Measurements from ENCODE around the gene BCAR1.
"Not testable (repeated sequence)": the region's sequence is repeated elsewhere in the genome, so short reads cannot be mapped to it uniquely, and the experiment has no call there.

BCAR1 gene

DNA sequence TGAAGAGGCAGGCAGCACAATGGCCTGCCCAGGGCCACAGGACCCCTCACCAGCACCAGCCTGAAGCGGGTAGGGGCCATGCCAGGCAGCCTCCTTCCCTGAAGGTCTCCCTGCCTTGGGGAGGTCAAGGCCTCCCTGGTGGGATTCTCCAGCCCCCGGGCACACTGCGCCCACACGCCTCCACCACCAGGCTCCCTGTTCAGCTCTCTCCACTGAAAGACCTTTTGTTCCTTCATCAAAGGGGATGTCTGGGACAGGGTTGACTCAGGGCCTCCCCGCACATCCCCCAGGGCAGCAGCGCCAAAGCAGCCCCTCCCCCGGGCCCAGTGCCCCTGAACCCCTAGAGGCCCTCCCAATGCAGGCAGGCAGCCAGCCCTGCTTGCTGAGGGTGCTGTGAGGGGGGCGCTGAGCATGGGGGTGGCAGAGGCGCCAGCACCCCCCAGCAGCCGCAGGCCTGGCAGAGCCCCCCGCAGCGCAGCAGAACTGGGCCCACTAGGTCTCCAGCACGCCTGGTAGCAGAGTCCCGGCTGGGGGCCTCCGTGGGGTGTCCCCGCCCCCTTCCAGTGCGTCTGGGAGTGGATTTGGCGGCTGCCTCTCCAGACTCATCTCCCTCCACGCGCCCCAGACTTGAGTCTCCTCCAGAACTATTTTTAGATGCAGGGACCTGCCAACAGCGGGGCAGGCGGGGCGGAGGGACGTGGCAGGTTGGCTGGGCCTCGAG is 13.1 kb downstream of the BCAR1 start:
- peak; percentile 68 for DNase-seq

DNA sequence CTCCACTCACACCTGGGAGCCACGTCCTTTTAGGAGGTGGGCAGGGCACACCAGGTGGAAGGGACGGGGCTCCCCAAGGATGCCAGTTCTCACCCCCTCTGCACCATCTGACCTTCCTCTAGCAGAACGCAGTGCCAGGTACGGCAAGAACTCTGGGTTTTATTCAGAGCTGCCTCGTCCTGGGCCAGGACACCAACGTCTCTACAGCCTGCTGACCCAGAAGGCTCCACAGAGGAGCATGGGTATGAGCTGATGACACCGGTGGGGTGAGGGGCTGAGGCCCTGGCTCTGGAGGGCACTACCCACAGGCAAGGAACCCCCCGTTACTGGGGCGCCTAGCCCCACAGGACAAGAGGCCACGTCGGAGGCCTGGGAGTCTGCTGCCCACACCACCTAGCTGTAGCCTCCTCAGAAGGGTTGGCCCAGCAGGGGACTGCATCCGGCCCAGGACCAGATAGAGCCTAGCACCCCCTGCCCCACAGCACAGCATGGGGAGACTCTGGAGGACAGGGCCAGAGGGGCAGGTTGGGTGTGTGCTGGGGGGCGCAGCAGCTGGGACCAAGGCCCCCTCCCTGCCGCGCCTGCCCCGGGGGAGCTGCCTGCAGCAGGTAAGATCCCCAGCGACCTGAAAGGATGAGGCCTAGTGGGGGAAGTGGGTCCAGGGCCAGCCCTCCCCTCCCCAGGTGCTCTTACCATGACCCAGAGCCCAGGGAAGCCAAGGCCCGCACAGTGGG is 13.9 kb downstream of the BCAR1 start:
- DNase-seq, result no peak

DNA sequence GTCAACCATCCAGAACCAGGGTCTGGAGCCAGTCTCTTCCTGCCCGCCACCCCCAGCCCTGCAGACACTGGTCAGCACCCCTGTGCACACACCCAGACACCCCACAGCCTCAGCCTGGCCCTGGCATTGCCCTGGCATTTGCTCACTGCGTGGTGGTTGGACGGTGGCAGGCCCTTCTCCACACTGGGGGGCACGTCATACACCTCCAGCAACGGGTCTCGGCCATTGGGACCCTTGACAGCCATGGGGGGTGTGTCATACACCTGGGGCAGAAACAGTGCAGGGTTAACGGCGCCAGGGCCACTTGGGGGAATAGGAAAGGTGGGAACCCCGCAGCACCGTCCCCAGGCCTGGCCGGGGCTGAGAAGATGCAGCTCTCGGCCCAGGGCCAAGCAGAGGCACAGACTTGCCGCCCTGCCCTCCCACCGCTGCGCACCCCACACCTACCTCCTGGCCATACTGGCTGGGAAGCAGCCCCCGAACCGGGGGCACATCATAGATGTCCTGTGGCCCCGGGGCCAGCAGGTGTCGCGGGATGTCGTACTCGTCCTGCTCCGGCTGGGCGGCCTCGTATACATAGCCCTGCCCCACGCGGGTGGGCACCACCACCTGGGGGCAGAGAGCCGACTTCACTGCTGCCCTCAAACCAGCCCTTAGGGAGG is 14.6 kb downstream of the BCAR1 start:
- peak; percentile 0 for DNase-seq

DNA sequence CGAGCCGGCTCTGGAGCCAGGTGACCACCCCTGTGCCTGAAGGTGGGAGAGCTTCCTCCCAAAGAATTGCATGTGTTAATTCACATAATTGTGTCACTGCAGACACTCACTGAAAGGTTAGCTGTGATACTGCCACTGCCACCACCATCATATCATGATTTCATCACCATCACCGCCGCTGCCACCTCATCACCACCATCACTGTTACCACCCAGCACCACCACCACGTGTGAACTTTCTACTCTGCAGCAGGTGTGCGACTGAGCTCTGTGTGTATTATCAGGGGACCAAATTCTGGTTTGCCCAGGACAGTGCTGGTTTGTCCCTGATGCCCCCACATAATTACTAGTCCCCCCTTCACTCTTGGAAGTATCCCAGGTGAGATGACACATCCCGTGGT is 15.2 kb downstream of the BCAR1 start:
- DNase-seq, result peak; percentile 0

DNA sequence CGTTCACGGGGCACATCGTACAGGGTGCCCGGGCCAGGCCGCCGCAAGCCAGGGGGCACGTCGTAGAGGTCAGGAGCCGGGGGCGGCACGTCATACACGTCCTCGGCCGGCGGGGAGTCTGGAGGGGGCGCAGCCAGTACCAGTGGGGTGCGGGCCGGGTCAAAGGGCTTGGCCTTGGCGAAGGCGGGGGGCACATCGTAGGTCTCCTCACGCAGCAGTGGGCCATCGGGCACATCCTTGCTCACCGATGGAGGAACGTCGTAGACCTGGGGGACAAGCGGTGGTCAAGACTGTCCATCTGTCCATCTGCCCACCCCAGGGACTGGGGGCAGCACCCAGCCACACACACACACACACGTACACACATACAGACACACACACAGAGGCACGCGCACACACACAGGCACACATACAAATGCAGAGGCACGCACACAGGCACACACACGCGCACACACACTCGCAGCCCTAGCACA is 15.7 kb downstream of the BCAR1 start:
- peak; percentile 0 for DNase-seq

DNA sequence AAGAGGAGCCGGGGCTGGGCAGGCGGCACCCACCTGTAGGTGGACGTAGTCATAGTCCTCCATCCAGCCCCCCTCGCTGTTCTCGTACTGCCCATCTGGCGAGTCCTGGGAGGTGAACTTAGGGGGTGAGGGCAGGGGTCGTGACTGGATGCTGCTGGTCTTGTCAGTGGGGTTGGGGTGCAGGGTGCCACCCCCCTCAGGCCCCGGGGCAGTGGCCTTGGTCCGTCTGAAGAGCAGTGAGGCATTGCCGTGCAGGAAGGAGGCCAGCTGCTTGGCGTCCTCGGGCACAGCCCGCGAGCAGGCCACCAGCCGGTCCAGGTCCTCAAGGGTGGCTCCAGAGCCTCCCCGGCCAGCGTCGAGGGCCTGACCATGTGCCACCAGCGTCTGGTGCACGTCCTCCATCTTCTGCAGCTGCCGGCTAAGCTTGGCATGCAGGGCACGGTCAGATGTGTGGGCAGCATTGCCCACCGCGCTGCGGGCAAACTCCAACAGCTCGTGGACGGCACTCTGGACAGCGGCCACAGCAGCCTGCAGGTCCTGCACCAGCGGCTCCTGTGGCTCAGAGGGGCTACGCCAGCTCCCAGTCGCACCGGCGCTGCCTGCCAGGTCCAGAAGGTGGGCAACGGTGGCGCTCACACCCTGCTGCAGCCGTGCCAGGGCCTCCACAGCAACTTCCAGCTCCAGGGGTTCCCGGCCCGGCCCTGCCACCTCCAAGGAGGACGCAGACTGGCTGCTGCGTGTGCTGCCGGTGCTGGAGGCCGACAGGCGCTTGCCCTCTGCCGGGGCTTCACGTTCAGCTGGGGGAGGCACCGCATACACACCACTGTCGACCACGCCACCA is 16.3 kb downstream of the BCAR1 start:
- DNase-seq, result peak; percentile 0

DNA sequence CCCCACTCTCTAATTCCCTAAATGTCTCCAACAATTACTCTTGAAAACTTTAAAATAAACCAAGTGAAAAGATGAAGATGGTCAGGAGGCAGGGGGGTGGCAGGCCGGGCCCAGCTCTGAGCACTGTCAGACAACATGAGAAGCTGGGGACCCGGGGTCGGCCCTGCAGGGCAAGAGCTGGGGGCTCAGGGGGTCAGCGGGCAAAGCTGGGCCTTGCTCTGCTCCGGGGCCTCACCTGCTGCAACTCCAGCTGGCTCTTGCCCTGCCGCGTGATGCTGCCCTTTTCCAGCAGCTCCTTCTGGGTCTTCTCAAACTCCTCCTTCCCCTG is 17.8 kb downstream of the BCAR1 start:
- DNase-seq, result no peak

DNA sequence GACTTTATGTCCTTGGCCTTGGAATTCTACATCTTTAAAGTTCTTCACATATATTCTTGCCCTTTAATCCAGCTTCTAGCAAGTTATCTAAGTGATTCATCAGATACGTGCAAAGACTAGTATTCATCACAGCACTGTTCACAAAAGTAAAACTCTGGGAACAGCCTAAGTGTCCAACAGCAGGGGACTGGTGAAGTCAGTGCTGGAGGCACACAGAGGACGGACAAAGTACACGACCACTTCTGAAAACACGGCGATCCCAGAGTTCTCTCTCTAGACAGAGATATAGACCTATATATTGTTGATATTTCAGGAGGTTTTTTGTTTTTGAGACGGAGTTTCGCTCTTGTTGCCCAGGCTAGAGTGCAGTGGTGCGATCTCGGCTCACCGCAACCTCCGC is 19.9 kb downstream of the BCAR1 start:
- DNase-seq, result peak; percentile 0

DNA sequence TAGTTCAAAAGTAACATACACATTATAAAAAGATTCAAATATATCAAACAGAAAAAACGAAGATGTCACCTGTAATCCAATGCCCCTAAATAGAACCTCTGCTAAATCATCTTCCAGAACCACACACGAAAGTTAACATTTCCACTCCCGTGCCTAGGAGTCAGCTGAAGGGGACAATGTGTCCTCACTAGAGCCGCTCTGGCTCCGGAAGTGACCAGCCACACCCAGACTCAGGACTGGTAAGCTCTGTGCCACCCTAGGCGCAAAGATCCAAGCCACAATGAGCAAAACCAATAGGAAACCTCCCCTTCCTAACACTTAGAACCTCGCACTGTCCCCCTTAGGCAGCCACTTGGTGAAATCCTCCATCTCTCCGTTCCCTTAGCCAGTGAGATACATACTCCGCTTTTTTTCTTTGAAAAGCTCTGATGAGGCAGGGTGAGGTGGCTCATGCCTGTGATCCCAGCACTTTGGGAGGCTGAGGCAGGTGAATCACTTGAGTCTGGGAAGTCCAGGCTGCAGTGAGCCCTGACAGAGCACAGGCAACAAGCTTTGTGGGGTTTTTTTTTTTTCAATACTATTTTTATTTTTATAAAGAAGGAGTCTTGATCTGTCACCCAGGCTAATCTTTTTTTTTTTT is 20.8 kb downstream of the BCAR1 start:
- DNase-seq, result peak; percentile 0

DNA sequence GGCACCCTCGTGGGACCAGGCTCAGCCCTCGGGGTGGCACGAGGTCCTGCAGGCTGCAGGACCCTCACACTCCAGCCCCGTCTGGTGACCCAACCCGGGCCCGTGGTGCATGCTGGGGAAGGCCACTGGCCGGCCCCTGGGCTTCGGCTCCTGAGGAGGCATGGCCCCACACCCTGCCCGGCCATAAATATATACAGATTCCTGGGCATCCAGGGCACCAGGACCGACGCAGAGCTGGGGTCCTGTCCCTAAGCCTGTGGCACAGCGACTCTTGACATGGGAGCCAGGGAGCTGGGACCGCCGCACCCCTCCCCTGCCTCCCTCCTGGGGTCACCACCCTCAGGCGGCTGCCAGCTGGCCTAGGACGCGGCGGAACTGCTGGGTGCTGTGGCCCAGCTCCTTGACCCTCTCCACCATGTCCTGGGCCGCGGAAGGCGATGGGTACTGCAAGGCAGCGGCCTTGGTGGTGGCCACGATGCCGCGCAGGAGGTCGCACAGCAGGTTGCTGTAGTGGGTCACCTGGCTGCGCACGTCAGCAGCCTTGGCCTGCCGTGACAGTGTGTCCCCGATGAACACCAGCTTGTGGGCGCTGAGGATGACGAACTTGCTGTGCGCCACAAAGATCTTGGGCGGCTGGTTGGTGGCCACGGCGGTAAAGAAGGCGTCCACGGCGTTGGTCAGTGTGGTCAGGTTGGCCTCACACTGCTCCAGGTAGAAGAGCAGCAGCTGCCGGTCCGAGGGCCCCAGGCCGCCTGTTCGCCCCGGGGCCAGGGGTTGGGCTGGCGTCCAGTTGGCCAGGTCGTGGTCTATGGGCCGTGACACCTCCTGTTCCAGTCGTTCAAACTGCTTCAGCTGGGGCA is 22.0 kb downstream of the BCAR1 start:
- peak; percentile 0 for DNase-seq

DNA sequence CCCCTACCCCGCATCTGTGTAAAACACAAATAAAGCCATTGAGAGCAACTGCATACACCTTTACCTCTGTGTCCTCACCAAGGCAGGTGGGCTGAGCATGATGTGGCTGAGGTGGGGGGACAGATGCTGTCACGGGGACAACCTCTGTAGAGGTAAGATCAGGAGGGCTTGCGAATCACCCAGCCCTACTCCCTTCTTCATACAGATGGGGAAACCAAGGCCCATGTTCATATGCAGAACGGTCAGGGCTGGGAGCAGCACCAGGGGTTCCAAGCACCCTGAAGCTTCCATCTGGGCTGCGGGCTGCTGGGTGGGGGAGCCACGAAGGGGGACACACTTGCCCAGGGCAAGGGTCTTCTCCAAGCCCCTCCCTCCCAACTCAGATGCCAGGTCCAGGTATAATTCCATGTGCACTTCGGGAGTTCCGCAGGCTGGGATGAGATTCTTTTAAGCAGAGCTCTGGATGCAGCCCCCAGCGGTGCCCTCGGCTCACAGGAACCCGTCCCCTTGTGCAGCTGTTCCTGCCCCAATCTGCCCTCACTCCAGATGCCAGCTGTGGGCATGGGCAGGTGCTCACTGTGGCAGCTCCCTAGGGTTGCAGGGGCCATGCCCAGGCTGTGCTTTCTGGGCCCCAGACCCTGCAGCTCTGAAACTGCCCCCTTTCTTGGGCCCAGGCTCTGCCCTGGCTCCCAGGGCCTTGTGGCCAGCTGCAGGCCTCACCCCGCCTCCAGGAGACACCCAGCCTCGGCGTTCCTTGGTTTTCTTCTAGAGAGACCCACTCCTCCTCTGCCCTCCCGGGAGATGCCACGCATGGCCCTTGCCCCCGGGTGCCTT is 23.1 kb downstream of the BCAR1 start:
- peak; percentile 0 for DNase-seq

DNA sequence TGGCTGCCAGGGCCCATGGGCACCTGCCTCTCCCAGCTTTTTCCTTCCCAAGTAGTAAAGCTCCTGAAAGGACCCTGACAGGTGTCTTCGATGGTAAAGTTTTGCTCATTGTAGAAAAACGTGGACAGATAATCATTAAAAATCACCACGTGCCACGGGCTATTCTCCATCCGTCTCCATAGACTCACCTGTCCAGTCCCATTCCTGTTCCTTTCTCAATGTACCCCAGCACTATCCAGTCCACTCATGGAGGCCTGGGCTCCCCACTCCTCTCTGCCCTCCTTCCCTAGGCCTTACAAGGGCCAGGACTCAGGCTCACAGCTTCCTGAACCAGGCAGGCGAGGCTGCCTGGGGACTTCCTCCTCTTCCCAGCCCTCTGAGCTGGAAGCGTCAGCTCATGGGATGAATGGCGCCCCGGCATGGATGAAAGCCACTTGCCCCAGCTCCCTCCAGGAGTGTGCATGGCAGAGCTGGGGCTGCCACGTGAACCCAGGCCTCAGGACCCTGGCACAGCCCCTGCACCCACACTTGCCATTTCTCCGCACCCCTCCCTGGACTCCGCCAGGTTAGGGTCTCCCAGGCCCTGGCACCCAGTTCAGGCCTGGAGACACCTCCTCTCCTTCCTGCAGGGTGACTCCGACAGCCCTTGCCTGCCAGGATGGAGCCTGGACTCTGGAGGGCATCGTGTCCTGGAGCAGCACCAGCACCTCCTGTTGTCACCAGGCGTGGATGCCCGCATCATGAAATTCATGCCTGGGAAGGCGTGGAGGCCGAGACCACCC is 23.9 kb downstream of the BCAR1 start:
- DNase-seq, result peak; percentile 1

DNA sequence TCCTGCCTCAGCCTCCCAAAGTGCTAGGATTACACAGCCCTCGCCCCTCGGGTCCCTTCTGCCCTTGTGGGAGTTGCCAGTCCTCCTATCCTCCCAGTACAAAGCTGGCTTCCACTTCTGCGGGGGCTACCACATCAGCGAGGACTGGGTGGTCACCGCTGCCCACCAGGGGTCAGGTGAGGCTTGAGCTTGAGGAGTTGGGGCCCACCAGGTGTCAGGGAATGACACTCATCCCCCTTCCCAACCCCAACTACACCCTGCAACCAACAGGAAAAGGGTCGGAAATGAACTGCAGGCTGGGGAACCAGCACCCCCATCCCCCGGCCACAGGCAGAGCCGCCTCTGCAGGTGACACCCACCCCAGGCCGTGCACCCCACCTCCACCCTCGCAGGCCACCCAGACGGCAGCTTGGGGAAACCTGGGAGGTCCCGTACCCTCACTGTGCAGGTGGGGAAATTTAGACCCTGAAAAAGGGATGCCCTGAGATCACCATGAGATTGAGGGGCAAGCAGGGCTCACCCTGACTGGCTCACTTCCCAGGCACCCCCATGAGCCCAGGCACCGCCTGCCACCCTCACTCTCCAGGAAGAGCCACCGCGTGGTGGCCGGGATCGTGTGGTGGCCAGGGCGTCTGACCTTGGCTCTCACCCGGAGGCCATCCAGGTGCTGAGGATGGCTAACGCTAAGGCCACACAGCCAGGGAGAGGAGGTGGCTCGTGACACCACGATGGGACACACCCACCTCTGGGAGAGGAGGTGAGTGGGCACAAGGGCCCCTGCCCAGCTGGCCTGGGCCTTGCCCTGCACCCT is 24.7 kb downstream of the BCAR1 start:
- DNase-seq, result peak; percentile 0

DNA sequence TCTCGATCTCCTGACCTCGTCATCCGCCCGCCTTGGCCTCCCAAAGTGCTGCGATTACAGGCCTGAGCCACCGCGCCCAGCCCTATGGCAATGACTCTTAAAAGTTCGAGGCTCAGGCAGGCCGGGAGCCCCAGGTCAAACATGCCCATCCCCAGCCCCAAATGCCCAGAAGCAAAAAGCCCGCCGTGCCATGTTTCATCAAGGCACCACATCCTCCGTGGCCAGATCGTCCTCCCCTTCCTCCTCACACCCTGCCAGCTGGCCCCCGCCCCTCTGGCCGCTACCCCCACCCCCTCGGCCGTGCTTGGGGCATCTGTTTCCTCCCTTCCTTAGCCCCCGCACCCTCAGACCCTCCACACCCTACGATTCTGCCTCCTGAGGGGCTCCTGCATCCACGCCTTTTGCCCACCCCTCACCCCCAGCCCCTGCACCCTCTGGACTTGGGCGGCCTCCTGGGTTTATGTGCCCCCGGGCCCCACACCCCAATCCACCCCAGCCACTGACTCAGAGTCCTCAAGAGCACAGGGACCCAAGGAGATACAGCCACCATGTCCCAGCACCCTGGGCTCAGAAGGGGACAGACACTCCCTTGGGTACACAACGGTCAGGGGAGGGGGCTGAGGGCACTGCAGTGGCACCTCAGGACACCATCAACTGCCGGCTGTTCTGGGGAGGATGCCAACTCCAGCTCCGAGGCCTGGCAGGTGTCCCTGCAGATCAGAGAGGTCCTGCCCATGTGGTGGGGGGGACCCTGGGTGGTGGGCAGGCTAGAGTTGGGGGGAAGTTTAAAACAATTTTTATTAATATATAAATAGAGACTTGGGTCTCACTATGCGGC is 25.5 kb downstream of the BCAR1 start:
- peak; percentile 1 for DNase-seq

DNA sequence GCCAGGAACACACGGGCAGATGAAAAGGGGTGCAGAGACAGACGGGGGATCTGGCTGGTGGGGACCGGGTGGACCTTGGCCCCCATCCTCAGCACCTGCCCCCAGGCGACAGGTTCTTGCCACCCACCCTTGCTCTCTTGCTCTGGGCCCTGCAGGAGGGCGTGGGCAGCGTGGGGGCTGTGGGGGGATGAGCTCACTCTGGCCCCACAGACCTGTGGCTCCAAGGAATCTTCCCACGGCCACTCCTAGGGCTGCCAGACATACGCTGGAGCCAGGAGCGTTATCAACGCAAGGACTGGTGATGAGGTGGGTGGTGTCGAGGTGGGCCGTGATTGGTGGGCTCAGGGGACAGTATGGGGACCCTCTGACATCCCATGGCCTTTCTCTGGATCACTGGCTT is 26.3 kb downstream of the BCAR1 start:
- DNase-seq, result no peak

DNA sequence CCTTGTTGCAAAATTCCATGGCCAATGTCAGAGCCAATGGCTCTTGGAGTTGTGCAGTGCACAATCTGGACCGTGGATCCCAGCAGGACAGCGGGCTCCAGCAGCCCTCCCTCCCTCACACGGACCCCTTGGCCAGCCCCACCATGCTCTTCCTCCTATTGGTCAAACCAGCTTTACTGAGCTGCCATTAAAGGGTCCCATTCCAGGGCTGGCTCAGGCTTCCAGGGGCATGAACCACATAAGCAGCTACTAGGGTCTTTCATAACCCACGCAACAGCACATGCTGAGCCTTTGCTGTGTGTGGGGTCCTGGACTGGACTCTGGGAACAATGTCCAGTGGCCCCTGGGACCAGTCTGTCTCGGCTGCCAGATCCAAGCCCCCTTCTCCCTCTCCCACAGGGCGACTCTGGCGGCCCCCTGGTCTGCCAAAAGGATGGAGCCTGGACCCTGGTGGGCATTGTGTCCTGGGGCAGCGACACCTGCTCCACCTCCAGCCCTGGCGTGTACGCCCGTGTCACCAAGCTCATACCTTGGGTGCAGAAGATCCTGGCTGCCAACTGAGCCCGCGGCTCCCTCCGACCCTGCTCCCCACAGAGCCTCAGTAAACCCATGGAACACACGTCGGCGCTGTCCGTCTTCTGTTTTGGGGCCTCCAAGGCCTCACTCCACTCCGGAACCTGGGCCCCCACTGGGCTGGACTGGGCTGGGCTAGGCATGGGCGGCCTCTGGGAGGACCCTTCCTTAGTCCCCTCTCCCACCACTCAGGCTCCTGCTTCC is 26.9 kb downstream of the BCAR1 start:
- DNase-seq, result peak; percentile 1

DNA sequence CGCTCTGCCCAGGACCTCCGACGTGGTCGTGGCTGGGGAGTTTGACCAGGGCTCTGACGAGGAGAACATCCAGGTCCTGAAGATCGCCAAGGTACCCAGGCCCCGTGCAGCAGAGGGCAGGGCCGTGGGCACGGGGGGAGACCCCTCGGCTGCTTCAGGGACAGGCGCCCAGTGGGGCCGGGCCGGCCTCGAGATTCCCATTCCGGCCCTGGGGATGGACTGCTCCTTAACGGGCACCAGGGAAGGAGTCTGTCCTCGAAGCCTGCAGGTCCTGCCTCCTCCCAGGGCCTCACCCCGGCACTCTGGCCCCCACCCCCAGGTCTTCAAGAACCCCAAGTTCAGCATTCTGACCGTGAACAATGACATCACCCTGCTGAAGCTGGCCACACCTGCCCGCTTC is 28.3 kb downstream of the BCAR1 start:
- not testable (repeated sequence) for DNase-seq

Measured in HCEC 1CT (cell line).